OCI-LY3 (cell line): ENCODE data around the gene PLA2G4E.

Source experiments
- H2AFZ ChIP-seq: fragments of 200-600, 300-600 bp; shearing (Covaris generic); 2 replicates; pipeline ENCODE4 v1.6.0; 2014; ENCODE audit warnings: antibody characterized with exemption, low read depth, low read length
- H3K27ac ChIP-seq: fragments of 200-600, 300-600 bp; sonication (generic); 2 replicates; pipeline ENCODE4 v1.5.1; 2014; ENCODE audit warnings: mild to moderate bottlenecking, low read length, moderate library complexity, mixed read lengths
- H3K27me3 ChIP-seq: fragments of 200-600, 300-600 bp; sonication (generic); 2 replicates; pipeline ENCODE4 v1.6.1; 2014; ENCODE audit warnings: low read depth, low read length, mixed read lengths
- H3K36me3 ChIP-seq: fragments of 200-600, 300-600 bp; sonication (generic); replicated peaks from 2 replicates; pipeline ENCODE3; 2014; ENCODE audit warnings: low read depth, low read length, mixed read lengths
- H3K4me1 ChIP-seq: fragments of 300-600, 200-600 bp; sonication (generic); 2 replicates; pipeline ENCODE4 v1.6.1; 2014; ENCODE audit warnings: low read length, mixed read lengths
- H3K4me2 ChIP-seq: fragments of 200-600, 300-600 bp; sonication (generic); 2 replicates; pipeline ENCODE4 v1.6.1; 2014; ENCODE audit warnings: low read length, mixed read lengths
- H3K4me3 ChIP-seq: fragments of 300-600, 200-600 bp; sonication (generic); 2 replicates; pipeline ENCODE4 v1.5.1; 2014; ENCODE audit warnings: antibody characterized with exemption, mild to moderate bottlenecking, low read length, moderate library complexity
- H3K79me2 ChIP-seq: fragments of 300-600, 200-600 bp; shearing (Covaris generic); 2 replicates; pipeline ENCODE4 v1.6.1; 2014; ENCODE audit warnings: mild to moderate bottlenecking, low read length, mixed read lengths
- H3K9ac ChIP-seq: fragments of 300-600, 200-600 bp; shearing (Covaris generic); 2 replicates; pipeline ENCODE4 v1.6.0; 2014; ENCODE audit warnings: mild to moderate bottlenecking, low read length, moderate library complexity
- H3K9me3 ChIP-seq: fragments of 200-600, 300-600 bp; shearing (Covaris generic); 2 replicates; pipeline ENCODE4 v1.6.1; 2014; ENCODE audit warnings: low read length, mixed read lengths; ENCODE audit not compliant: insufficient read depth
- H4K20me1 ChIP-seq: fragments of 200-600, 300-600 bp; sonication (generic); 2 replicates; pipeline ENCODE4 v1.6.1; 2016; ENCODE audit warnings: low read length, mixed read lengths; ENCODE audit not compliant: insufficient read depth
- CTCF ChIP-seq: fragments of 200-600, 300-600 bp; sonication (generic); IDR thresholded peaks from 2 replicates; pipeline ENCODE4 v1.5.1; 2014; ENCODE audit warnings: antibody characterized with exemption, low read length, low read depth
- EZH2phosphoT487 ChIP-seq: fragments of 200-600 bp; shearing (Covaris generic); IDR thresholded peaks from 2 replicates; pipeline ENCODE4 v1.6.1; 2018; ENCODE audit warnings: antibody characterized with exemption, mixed run types, low read depth

PLA2G4E gene

GRCh38 chr15:41985236-41986160 lies 35.3 kb downstream of the PLA2G4E start:
- Histone ChIP-seq H3K27me3 (peaks cover 8% of the 10 kb centered on the region; the same call in 1 of the 2 replicates), H3K4me2 (no peak overlapping the region), H4K20me1 (no peaks in the 10 kb centered on the region), H3K27ac (no peak overlapping the region), H3K79me2 (no peaks in the 10 kb centered on the region), H3K4me1 (no peaks in the 10 kb centered on the region), H3K36me3 (no peaks in the 10 kb centered on the region), H3K4me3 (no peak overlapping the region), H3K9me3 (no peaks in the 10 kb centered on the region), H2AFZ (no peak overlapping the region), H3K9ac (no peak overlapping the region)
- TF ChIP-seq EZH2phosphoT487 (no peak), CTCF (no peak)

GRCh38 chr15:41984622-41985021 lies 36.2 kb downstream of the PLA2G4E start:
- Histone ChIP-seq H3K9me3 (no peaks in the 10 kb centered on the region), H3K4me1 (no peaks in the 10 kb centered on the region), H3K36me3 (no peaks in the 10 kb centered on the region), H3K27me3 (peaks cover 16% of the 10 kb centered on the region), H3K4me2 (no peak overlapping the region), H2AFZ (no peak overlapping the region), H4K20me1 (no peaks in the 10 kb centered on the region), H3K79me2 (no peaks in the 10 kb centered on the region), H3K27ac (no peak overlapping the region), H3K4me3 (no peak overlapping the region), H3K9ac (no peak overlapping the region)
- TF ChIP-seq CTCF (no peak), EZH2phosphoT487 (no peak)

- Histone ChIP-seq H3K4me1 (no peaks in the 10 kb centered on the region), H3K27me3 (peaks cover 17% of the 10 kb centered on the region; the same call in 1 of the 2 replicates), H3K4me2 (no peak overlapping the region), H3K9ac (no peak overlapping the region), H3K79me2 (no peaks in the 10 kb centered on the region), H3K4me3 (no peak overlapping the region), H3K27ac (no peak overlapping the region), H3K9me3 (no peaks in the 10 kb centered on the region), H4K20me1 (no peaks in the 10 kb centered on the region), H3K36me3 (no peaks in the 10 kb centered on the region), H2AFZ (no peak overlapping the region)
- no peak for TF ChIP-seq CTCF
- TF ChIP-seq EZH2phosphoT487 = no peak
Observed at GRCh38 chr15:41983621-41984571, 36.9 kb downstream of the PLA2G4E start.

GRCh38 chr15:41983221-41983620 lies 37.6 kb downstream of the PLA2G4E start:
- H4K20me1 ChIP-seq = no peaks in the 10 kb centered on the region
- H3K36me3 ChIP-seq = no peaks in the 10 kb centered on the region
- TF ChIP-seq EZH2phosphoT487 = no peak
- TF ChIP-seq CTCF = no peak
- no peak overlapping the region for H2AFZ ChIP-seq
- no peak overlapping the region for H3K4me2 ChIP-seq
- H3K9ac ChIP-seq = no peak overlapping the region
- H3K27ac ChIP-seq = no peak overlapping the region
- H3K4me3 ChIP-seq = no peak overlapping the region
- H3K4me1 ChIP-seq = no peaks in the 10 kb centered on the region
- H3K27me3 ChIP-seq = peaks cover 17% of the 10 kb centered on the region; the same call in 1 of the 2 replicates
- H3K79me2 ChIP-seq = no peaks in the 10 kb centered on the region
- H3K9me3 ChIP-seq = no peaks in the 10 kb centered on the region
